NCI-H460 (cell line): Measurements from ENCODE around the gene URM1. TPM values are rescaled to one million over a fixed set of nuclear protein-coding genes. Genes with fewer than 3 reads are reported as not detected.
"Not testable (repeated sequence)": the region's sequence is repeated elsewhere in the genome, so short reads cannot be mapped to it uniquely, and the experiment has no call there.

Experiments used
- DNase-seq: peaks from one replicate; pipeline ENCODE4 v3.0.0-alpha.2; 2016; ENCODE audit warnings: low read depth; ENCODE audit errors: extremely low read depth
- total RNA-seq: library from RNA; depleted of rRNA; stranded (reverse); fragments of >200 nt; shearing (Covaris generic); gene quantifications from 2 replicates; pipeline ENCODE4 v1.2.3, GENCODE V29; 2014

Gene URM1
- total RNA-seq, 1 experiment from 2014 or later, result 52.5 TPM

GRCh38 chr9:128405780-128406171 is 34.6 kb downstream of the URM1 start:
- DNase-seq, result no peak

- no peak for DNase-seq
Measured at GRCh38 chr9:128406848-128407391, 35.7 kb downstream of the URM1 start.

GRCh38 chr9:128408963-128409431 is 37.8 kb downstream of the URM1 start:
- no peak for DNase-seq

GRCh38 chr9:128409450-128409849 is 38.3 kb downstream of the URM1 start:
- DNase-seq, result no peak

GRCh38 chr9:128409978-128410377 is 38.8 kb downstream of the URM1 start:
- DNase-seq, result peak; percentile 16

- DNase-seq, result no peak
Measured at GRCh38 chr9:128411364-128412119, 40.4 kb downstream of the URM1 start.

- DNase-seq, result peak; percentile 21
Measured at GRCh38 chr9:128412120-128412790, 41.1 kb downstream of the URM1 start.

GRCh38 chr9:128413728-128414127 is 42.6 kb downstream of the URM1 start:
- DNase-seq, result not testable (repeated sequence)

- no peak for DNase-seq
Measured at GRCh38 chr9:128414461-128414860, 43.3 kb downstream of the URM1 start.

- no peak for DNase-seq
Measured at GRCh38 chr9:128415281-128415680, 44.1 kb downstream of the URM1 start.

- no peak for DNase-seq
Measured at GRCh38 chr9:128416014-128416413, 44.8 kb downstream of the URM1 start.

GRCh38 chr9:128416432-128417019 is 45.4 kb downstream of the URM1 start:
- DNase-seq, result no peak

- DNase-seq, result no peak
Measured at GRCh38 chr9:128419061-128419925, 48.1 kb downstream of the URM1 start.

- peak; percentile 55 for DNase-seq
Measured at GRCh38 chr9:128420060-128420650, 49.0 kb downstream of the URM1 start.

- peak; percentile 25 for DNase-seq
Measured at GRCh38 chr9:128420651-128421481, 49.7 kb downstream of the URM1 start, which contains the start of gene CERCAM. TSS of gene CERCAM (plus strand) at chr9:128420857. CDS start at chr9:128420878, 21 bp downstream.

GRCh38 chr9:128421482-128421996 is 50.4 kb downstream of the URM1 start:
- no peak for DNase-seq

- DNase-seq, result not testable (repeated sequence)
Measured at GRCh38 chr9:128422022-128422782, 51.0 kb downstream of the URM1 start.

- no peak for DNase-seq
Measured at GRCh38 chr9:128422783-128423150, 51.6 kb downstream of the URM1 start.
